Stomach (tissue), 9 donors: Measurements from ENCODE around the gene CEACAM16. TPM values are rescaled to one million over a fixed set of nuclear protein-coding genes. Genes with fewer than 3 reads are reported as not detected.

Experiments
- DNase-seq, 2 donors: peaks; one replicate each; pipeline versions ENCODE4 v3.0.0 to v3.0.0-alpha.2; 2013 to 2019
- H3K27ac ChIP-seq, 5 donors: fragments of 200-600 bp in 4 of 5; sonication (generic) in 4 of 5; one replicate each; pipeline ENCODE4 v1.5.1; 2013 to 2019; ENCODE audit warnings: mild to moderate bottlenecking in 1 of 5, moderate library complexity in 1 of 5
- H3K27me3 ChIP-seq, 3 donors: fragments of 200-600 bp; sonication (generic); one replicate each; pipeline ENCODE4 v1.5.1; 2017 to 2019; ENCODE audit warnings: mixed run types in 1 of 3
- H3K36me3 ChIP-seq, 4 donors: fragments of 200-600 bp; sonication (generic); 1 replicate in 3 of 4; 2 replicates in 1 of 4; pipeline ENCODE4 v1.5.1; 2016 to 2019
- H3K4me1 ChIP-seq, 4 donors: fragments of 200-600 bp; sonication (generic); one replicate each; pipeline ENCODE4 v1.5.1; 2016 to 2019
- H3K4me3 ChIP-seq, 4 donors: fragments of 200-600 bp; sonication (generic) in 3 of 4; one replicate each; pipeline ENCODE4 v1.5.1; 2016 to 2019; ENCODE audit warnings: mild to moderate bottlenecking in 1 of 4
- H3K9me3 ChIP-seq, 4 donors: fragments of 200-600 bp; sonication (generic); one replicate each; pipeline ENCODE4 v1.5.1; 2016 to 2019
- CTCF ChIP-seq, 7 experiments: fragments of 450-650 bp in 4 of 7; fragments of 200-600 bp in 3 of 7; sonication (generic) in 3 of 7; IDR thresholded peaks; one replicate each; pipeline ENCODE4 v1.5.1; 2016 to 2019; ENCODE audit warnings: antibody characterized with exemption in 7 of 7, control low read depth in 2 of 7, mild to moderate bottlenecking in 1 of 7
- EP300 ChIP-seq: sonication (generic); formaldehyde crosslinking; IDR thresholded peaks from one replicate; pipeline ENCODE4 v1.6.1; 2017; ENCODE audit warnings: antibody characterized with exemption
- POLR2A ChIP-seq, 4 donors: fragments of 450-650 bp; IDR thresholded peaks; one replicate each; pipeline ENCODE4 v1.6.1; 2016; ENCODE audit warnings: antibody characterized with exemption in 4 of 4, control low read depth in 2 of 4, mild to moderate bottlenecking in 1 of 4, moderate library complexity in 1 of 4
- POLR2AphosphoS5 ChIP-seq, 3 donors: sonication (generic); formaldehyde crosslinking; IDR thresholded peaks; one replicate each; pipeline ENCODE4 v1.6.1; 2016; ENCODE audit warnings: antibody characterized with exemption in 3 of 3
- WGBS, 5 donors: extraction: QIAGEN DNeasy Blood & Tissue Kit in 3 of 5; methylation state at CpG; one replicate each; pipeline versions ENCODE4 v1.1.5 to v1.1.7; 2013 to 2018; 5-methylcytosine and 5-hydroxymethylcytosine counted together
- intact Hi-C: fragments of 100-400 bp; cut with DNase I; formaldehyde crosslinking; loops from one replicate; pipeline ENCODE4 v1.15.1; 2023; ENCODE audit warnings: low total_unique reads
- polyA plus RNA-seq, 3 donors: library from polyadenylated mRNA; stranded (reverse); fragments of 200-250 nt; gene quantifications; one replicate each; pipeline ENCODE4 v1.2.3, GENCODE V29; 2013
- total RNA-seq, 5 donors: library from RNA; depleted of rRNA; stranded (reverse); fragments of >200 nt; gene quantifications; one replicate each; pipeline versions ENCODE4 v1.1.0 to v1.2.3, GENCODE V29; 2014 to 2016
- donor health status: healthy with polysubstance abuse.
- donor health status: Bipolar disorder and iron deficiency.
- donor health status: healthy.

The CEACAM16 gene
- total and polyA plus RNA-seq, 8 donors: not detected

DNA sequence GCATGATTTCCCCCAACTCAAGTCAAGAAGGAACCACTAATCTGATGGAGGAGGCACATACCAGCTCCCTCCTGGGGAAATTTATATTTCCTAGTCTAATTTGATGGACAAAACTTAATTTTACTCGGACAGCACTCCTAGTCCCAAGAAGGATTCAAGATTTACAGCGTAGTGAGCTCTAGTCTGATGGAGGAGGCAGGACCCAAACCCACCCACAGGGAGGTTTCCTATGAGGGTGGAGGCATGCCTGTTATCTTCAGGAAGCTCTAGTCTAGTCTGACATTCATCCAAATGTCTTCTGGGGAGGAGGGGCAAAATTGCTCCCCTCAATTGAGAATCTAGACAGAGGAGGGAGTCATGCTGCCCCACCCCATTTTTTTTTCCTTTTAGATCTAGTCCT is 39.2 kb downstream of the CEACAM16 start:
- no peak for DNase-seq
- intact Hi-C loops: no loop called here
- WGBS, 5 donors: 76 to 98% (median 89%) methylated on average over 2 of the region's 2 CpGs
- TF ChIP-seq POLR2AphosphoS5 (IDR thresholded peaks at IDR 0.05) (no peak), CTCF (IDR thresholded peaks at IDR 0.05) (no peak), EP300 (no peak)
- H3K27me3 ChIP-seq: no peaks in the 10 kb centered on the region
- H3K9me3 ChIP-seq: no peaks in the 10 kb centered on the region
- no peak overlapping the region for H3K4me3 ChIP-seq
- H3K36me3 ChIP-seq: no peaks in the 10 kb centered on the region
- H3K27ac ChIP-seq: peak overlapping the region in 1 of 5 donors; percentile 27
- peaks cover 37 to 82% (median 53%) of the 10 kb centered on the region in 4 donors for H3K4me1 ChIP-seq

GRCh38 chr19:44738603-44739558 is 39.9 kb downstream of the CEACAM16 start:
- no peak overlapping the region for H3K4me3 ChIP-seq
- peak overlapping the region; percentile 27 to 66 (median 60) for H3K27ac ChIP-seq
- H3K27me3 ChIP-seq: no peaks in the 10 kb centered on the region
- peak; percentile 67 to 68 for DNase-seq
- intact Hi-C loops: no loop called here
- H3K36me3 ChIP-seq: no peaks in the 10 kb centered on the region
- H3K9me3 ChIP-seq: no peaks in the 10 kb centered on the region
- H3K4me1 ChIP-seq: peaks cover 44 to 89% (median 60%) of the 10 kb centered on the region in 4 donors
- TF ChIP-seq EP300 (no peak), POLR2AphosphoS5 (IDR thresholded peaks at IDR 0.05) (peak in 1 of 3 donors; percentile 39)
- WGBS, 5 donors: 40 to 46% (median 43%) methylated on average over 10 to 11 of the region's 11 CpGs

DNA sequence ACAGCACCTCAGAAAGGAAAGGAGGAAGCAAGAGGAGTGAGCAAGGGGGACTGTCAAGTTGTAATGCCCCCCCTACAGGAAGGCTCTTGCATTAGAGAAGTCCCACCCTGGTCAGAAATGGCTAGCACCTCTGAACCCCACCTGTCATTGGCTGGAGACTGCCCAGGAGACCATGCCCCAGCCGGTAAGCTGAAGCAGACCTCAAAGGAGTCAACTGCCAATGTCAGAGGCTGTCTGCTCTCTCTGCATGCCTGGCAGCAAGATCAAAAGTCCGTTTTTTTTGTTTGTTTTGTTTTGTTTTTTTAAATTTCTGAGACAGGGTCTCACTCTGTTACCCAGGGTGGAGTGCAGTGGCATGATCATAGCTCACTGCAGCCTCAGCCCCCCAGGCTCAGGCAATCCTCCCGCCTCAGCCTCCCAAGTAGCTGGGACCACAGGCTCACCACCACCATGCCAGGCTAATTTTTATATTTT is 41.4 kb downstream of the CEACAM16 start:
- H3K4me1 ChIP-seq: peaks cover 58 to 92% (median 70%) of the 10 kb centered on the region in 4 donors
- peak overlapping the region; percentile 87 to 99 (median 96) for H3K27ac ChIP-seq
- no peaks in the 10 kb centered on the region for H3K9me3 ChIP-seq
- no peaks in the 10 kb centered on the region for H3K27me3 ChIP-seq
- no peaks in the 10 kb centered on the region for H3K36me3 ChIP-seq
- WGBS, 5 donors: 38 to 53% (median 42%) methylated on average over 3 of the region's 3 CpGs
- TF ChIP-seq POLR2A (IDR thresholded peaks at IDR 0.05) (no peak), POLR2AphosphoS5 (IDR thresholded peaks at IDR 0.05) (no peak), EP300 (no peak), CTCF (IDR thresholded peaks at IDR 0.05) (no peak)
- H3K4me3 ChIP-seq: no peak overlapping the region
- intact Hi-C loops: no loop called here
- no peak for DNase-seq

- H3K36me3 ChIP-seq: no peaks in the 10 kb centered on the region
- intact Hi-C loops: no loop called here
- H3K27ac ChIP-seq: peak overlapping the region; percentile 87 to 99 (median 96)
- H3K9me3 ChIP-seq: no peaks in the 10 kb centered on the region
- peaks cover 64 to 97% (median 77%) of the 10 kb centered on the region in 4 donors for H3K4me1 ChIP-seq
- WGBS, 5 donors: 38 to 46% (median 43%) methylated on average over 6 of the region's 6 CpGs
- no peak for TF ChIP-seq CTCF (IDR thresholded peaks at IDR 0.05)
- no peak for TF ChIP-seq EP300
- no peak for TF ChIP-seq POLR2AphosphoS5 (IDR thresholded peaks at IDR 0.05)
- no peak for TF ChIP-seq POLR2A (IDR thresholded peaks at IDR 0.05)
- H3K4me3 ChIP-seq: no peak overlapping the region
- H3K27me3 ChIP-seq: no peaks in the 10 kb centered on the region
- peak in 1 of 2 donors; percentile 55 for DNase-seq
Observed at GRCh38 chr19:44741258-44741731, 42.3 kb downstream of the CEACAM16 start.
